Measurements from ENCODE around the gene DIAPH2.

The DIAPH2 gene

DNA sequence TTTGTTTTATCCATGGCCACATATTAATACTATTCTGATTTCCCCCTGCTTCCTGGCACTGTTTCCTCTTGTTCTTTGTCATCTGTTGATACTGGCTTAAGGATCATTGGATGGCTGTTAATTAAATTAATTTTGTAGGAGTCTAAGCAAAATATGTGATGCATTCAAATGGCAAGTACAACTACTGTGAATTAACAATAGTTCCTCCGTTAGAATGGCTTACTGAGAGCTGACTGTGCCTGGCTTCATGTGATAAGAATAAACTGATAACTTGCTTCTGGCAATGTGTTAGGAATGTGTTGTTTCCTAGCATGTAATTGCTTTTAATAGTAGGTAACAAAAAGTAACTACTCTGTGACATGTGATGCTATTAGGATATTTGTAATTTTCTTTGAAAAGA lies 297.5 kb downstream of the DIAPH2 start:
- no peak for ATAC-seq

DNA sequence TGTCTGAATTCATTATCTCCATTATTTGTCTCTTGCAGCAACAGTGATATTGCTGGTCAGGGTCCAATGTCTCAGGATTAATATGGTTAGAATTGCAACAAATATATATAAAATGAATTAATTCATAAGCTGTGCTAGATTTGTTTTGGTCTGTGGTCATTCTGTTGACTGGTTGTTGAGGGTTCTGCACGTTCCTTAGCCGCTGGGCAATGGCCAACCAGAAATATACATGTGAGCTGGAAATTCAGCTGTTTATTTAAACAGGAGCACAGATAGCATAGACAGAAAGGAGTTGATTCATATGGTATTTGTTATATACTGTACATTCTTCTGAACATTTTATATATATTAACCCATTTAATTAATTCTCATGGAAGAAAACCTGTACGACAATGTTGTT lies 299.9 kb downstream of the DIAPH2 start:
- no peak for ATAC-seq

DNA sequence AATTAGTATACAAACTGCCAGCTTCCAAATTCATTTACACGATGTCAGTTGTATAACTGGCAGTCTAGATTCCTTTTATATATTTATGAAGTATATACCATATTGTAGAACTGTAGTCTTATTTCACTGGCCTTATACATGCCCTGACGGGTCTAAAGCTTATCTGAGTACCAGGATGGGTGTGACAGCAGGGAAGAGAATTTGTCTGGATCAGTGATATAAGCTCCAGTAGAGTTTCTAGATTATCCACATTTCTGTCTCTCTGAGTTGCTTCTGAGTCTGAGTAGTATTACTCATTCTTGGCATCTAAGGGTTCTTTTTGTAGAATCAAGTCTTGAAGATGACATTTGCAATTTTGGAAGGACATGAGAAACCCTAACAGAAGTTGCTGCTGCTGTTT lies 300.4 kb downstream of the DIAPH2 start:
- ATAC-seq, result no peak

DNA sequence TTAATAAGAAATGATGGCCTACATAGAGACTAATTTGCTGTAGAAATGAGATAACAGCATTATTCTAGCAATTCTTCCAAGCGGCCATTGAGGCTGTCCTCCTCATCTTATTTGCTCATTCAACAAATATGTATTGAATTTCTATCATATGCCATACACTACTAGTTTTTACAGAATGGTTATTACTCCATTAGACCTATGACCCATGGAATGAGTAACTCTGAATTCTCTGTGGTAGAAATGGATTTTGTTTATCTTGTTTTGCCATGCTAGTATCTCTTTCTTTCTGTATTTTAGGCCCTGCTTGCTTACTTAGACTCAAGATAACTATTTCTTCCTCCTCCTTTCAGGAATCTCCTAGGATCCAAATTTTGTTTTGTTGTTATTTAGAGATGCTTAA lies 302.6 kb downstream of the DIAPH2 start:
- no peak for ATAC-seq

DNA sequence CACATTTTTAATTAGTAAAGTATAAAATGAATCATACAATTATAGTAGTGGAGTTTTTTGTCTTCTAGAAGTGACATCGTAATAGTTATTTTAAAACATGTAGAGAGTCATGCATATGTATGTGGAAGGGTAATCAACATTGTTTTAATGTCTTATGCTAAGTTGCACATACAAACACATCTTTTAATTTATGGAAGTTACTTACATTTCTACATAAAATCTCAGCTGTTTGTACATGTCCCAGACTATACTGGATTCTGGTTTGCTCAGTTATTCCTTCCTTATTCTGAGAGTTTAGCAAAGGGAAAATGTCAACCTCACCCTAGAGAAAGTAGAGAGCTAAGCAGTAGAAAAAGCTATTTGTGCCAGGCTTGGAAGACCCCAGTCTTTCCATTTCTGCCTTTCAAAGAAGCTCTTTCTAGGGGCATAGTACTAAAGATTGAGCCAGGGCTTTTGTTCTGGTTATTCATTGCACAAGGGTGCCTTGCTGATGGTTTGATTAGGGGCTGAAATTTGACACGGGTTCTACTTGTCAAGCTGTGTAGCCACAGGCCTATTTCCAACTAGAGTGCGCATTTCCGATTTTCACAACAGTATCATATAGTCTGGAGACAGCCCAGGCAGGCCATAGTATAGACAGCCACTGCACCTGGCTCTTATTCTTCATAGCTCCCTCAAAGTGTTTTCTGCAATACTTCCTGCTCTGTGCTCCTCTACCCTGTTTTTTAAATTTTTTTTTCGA lies 305.4 kb downstream of the DIAPH2 start:
- no peak for ATAC-seq

DNA sequence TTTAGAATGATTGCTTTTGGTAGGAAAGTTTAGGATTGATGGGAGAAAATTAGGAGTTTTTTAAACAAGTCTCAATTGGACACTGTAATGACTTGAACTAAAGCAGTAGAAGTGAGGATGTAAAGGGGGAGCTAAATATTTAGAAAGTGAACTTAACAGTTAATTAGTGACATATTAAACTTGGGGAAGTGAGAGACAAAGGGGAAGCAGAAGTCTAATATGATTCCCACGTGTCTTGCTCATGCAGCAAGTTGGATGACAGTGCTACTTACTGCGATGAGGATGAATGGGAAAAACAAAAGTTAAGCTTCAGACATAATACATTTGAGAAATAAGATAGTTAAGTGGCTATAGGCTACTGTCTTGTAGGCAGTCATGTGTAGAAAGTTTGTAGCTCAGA lies 309.5 kb downstream of the DIAPH2 start:
- no peak for ATAC-seq

DNA sequence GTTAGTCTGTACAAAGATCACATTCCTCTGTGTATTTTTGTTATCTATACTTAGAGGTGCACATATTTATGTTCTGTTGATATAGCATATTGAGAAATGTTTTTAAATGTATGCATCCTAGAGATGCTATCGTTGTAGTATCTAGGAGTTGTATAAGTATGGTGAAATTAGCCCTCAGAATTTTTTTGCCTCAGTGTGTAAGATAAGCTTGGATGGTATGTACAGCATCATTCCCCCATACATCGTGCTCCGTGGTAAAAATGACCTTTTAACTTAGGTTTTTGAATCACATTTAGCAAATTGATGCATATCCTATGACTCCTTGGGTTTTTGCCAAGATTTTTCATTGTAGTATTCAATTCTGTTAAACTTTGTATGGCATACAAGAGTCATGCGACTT lies 312.6 kb downstream of the DIAPH2 start:
- ATAC-seq, result no peak

DNA sequence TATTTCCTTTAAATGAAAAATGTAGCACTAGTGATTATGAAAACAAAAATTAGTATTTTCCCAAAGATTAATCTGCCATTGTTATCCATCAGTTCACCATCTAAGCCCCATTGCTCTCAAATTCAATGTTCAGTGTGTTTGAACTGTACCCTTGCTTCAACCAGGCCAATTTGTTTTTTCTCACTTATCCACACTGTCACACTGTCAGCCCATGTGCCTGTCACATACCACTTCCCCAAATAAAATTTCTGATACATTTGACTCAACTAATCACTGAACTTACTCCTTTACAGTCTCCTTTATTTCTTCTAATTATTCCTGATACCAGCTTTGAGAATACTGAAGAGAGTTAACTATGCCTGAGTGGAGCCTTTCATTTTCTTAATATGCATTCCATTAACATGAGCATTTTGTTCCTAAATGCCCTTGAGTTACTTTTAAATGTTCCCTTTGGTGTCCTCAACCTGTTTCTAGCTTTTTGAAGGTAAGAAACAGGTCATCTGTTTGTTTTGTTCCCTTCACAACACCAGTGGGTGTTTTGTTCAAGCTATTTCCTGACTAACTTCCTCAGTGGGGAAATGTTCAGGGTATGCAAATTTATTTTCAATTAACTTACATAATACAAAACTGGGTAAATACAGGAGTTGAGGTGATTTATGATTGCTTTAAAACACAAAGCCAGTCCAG lies 316.2 kb downstream of the DIAPH2 start:
- no peak for ATAC-seq

DNA sequence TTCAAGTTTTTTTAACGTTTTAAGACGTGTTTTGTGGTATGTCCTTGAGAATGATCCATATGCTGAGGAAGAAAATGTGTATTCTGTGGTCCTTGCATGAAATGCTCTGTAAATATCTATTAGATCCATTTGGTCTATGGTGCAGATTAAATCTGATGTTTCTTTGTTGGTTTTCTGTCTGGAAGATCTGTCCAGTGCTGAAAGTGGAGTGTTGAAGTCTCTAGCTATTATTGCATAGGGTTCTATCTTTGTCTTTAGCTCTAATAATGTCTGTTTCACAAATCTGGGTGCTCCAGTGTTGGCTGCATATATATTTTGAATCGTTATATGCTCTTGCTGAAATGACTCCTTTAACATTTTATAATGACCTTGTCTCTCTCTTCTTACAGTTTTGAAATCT lies 321.5 kb downstream of the DIAPH2 start:
- no peak for ATAC-seq

DNA sequence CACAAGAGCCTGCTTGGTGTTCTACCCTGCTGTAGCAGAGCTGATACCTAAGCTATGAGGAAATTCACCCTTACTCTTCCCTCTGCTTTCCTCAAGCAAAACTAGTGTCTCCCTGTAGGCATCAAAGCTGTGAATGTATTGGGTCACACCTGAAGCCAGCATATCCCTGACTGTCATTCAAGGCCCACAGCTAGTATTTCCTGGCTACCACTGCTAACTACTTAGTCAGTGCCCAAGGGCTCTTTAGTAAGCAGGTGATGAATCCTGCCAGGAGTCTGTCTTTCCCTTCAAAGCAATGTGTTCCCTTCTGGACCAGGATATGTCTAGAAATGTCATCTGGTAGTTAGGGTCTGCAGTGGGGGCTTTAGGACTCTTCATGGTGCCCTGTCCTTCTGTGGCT lies 324.7 kb downstream of the DIAPH2 start:
- no peak for ATAC-seq

DNA sequence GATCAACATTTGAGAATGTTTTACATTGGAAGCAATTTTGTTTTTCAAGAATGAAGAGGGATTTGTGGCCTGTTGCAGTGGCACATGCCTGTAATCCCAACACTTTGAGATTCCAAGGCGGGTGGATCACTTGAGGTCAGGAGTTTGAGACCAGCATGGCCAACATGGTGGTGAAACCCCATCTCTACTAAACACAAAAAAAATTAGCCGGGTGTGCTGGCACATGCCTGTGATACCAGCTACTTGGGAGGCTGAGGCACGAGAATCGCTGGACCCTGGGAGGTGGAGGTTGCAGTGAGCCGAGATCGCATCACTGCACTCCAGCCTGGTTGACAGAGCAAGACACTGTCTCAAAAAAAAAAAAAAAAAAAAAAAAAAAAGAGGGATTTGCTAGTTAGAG lies 326.9 kb downstream of the DIAPH2 start:
- no peak for ATAC-seq

DNA sequence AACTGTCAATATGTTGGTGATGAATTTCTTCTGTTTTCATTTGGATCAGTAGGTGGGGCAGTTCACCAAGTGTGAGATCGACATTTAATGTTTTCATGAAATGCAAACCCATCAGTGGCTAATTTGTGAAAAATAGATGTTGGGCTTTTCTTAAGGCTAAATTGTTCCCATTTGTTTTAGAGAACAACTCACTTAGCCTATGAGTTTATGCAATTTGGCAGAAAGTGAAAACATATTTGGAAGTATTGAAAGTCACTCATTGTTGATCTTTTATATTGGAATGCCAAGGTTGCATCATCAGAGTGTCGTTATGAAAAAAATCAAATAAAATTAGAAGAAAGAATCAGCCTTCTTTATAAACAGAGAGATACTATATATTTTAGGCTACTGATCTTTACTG lies 331.5 kb downstream of the DIAPH2 start:
- no peak for ATAC-seq

DNA sequence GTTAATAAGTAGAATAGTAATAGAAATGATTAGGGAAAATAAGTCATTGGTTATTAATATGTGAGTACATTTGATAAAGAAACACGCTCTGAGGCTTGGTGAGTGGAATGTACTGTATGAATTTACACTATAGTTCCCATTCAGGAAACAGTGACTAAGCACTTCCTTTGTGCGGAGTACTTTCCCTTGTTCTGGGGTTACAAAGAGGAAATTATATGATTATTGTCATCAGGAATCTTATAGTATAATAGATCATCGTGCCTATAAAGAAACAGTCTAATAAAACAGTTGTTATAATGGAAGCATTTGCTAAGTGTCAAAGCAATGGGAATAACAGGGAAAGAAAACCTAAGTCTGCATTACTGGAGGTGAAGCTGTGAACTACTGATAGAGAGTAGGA lies 337.0 kb downstream of the DIAPH2 start:
- no peak for ATAC-seq

DNA sequence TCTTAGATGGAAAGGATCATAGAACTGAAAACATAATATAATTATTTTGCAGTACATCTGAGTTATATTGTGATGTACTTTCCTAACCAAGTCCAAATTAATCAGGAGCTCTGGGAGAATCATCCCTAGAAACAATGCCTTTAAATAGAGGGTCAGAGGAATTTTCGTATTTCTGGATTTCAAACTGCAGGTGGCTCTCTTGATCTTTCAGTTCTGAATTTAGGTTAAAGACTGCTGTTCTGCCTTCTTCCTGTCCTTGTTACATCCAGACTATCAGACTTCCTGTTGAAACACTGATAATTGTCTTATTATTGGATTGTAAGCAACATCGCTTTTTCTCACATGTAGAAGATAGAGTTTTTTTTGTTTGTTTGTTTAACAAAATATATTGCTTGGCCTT lies 341.8 kb downstream of the DIAPH2 start:
- ATAC-seq, result no peak

DNA sequence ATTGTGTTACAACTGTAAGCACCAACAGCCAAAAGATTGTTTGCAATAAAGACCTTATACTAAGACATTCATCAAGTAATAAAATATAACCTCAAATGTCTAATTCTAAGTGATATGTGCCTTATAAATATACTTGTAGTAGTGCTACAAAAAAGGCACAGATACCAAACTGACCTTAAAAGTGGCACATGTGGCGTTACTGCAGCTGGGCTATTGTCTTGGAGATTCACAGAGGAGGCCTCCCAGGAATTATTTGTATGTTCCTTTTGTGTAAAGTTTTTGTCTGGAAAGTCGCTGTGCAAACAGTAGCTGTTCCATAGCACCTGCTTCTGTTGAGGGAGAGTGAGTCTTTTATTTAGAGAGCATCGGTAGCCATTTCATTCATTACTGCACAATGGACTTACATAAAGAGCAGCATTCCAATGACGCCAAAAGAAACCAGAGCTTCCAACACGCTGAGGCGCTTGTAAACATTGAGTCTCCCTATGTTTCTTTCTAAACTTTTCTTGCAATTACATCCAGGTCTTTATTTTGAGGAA lies 342.8 kb downstream of the DIAPH2 start:
- no peak for ATAC-seq

DNA sequence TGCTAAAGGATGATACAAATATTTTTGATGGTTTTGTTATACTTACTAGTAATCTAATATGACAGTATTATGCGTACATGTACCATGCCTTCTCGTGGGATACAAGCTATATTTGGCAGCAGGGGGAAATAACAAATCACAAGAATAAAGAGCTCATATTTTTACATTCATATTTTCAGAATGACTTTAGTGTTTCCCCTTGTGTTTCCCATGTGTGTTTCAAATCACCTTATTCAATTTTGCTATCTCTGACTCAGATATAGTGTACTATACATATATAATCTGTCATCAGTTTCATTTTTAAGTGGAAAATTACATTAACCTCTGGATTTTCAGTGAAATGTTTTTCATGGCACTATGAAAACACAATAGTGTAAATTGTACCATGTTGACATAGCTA lies 345.8 kb downstream of the DIAPH2 start:
- peak; percentile 72 to 89 for ATAC-seq

DNA sequence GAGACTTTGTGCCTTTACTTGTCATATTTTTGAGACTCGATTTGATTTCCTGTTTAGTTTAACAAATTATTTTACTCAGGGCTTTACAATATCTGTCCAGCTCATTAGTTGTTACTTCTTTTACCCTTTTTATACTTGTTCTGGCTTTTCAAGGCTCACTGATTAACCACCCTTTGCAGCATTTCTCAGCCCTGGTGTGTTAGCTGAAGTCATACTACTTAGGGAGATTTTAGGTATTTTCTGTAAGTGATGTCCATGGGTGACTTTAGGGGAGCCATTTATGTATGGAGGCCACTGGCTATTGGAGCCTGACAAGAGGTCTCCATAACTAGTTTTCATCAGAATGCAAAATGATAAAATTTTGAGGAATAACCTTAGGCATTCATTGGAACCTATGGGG lies 346.3 kb downstream of the DIAPH2 start:
- no peak for ATAC-seq

DNA sequence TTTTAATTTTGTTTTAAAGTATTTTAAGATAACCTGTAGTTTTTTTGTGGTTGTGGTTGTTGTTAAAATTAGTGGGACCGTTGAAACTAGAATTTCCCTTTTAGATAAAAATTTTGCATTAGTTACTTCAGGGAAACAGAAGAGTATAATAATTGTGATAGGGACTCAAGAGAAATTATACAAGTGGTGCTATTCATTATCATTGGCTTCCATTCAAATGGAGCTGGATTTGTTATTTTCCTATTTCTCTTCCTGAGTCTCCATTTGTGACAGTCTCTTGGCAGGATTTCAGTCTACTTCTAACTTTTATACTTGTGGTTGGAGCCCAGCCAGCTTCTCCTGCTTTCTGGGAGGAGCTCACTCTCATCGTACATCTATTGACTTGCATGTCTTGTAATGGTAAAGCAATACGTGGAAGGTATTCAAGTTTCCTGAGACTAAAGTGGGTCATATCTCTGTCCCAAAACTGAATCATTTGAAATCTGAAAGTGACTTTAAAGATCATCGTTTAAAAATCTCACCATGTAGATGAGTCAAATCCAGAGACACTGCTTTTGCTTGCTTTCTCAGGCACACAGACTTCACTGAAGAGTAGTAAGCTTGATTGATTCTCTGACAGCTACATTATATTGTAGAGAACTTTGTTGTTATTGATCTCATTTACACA lies 354.9 kb downstream of the DIAPH2 start:
- ATAC-seq, result peak; percentile 64 to 73

DNA sequence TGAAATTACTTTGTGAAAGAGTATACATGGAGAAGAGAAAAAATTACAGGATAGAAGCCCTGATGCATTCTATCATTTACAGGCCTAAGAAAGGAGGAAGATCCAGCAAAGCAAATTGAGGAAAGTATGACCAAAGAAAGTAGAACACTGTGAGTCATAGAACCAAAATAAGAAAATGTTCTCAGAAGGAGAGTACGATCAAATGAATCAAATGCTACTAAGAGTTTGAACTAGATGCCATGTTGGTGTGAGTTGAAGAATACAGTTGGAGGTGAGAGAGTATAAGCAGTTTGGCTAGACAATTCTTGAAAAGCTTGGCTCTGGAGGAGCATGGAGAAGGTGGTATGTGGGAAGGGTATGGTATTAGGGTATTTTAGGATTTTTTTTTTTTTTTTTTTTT lies 360.8 kb downstream of the DIAPH2 start:
- ATAC-seq, result no peak

DNA sequence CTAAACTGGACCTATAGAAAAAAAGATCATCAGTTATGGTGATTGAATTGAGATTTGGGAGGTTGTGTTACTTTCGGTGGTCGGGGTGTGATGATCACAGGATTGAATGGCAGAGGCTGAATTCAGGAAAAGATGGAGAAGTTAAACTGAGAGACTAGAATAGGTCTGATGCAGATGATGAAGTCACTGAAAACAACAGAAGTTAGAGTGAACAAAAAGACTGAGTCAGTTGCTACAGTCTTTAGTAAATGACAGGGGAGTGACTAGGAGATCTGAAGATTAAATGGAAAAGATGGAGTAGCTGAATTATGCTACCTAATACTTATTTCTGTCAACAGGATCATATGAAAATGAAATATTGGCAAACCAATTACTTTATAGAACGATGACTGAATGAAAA lies 362.2 kb downstream of the DIAPH2 start:
- ATAC-seq, result no peak

DNA sequence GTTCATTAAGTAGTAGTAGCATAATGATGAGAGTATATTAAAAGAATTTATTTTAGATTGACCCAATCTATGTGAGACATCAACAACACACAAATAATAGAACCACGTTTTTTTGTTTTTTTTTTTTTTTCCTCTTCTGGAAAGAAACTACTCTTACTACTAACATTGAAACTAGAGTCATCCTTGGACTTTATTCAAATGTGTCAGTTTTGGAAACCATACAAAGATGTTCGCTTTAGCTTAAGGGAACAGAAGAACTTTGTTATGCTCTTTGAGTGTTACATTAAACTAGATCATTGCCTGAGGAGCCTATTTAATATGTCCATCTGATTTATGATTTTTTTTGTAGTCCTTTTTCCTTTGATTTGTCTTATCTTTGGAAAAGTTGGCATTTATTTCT lies 365.8 kb downstream of the DIAPH2 start:
- no peak for ATAC-seq

DNA sequence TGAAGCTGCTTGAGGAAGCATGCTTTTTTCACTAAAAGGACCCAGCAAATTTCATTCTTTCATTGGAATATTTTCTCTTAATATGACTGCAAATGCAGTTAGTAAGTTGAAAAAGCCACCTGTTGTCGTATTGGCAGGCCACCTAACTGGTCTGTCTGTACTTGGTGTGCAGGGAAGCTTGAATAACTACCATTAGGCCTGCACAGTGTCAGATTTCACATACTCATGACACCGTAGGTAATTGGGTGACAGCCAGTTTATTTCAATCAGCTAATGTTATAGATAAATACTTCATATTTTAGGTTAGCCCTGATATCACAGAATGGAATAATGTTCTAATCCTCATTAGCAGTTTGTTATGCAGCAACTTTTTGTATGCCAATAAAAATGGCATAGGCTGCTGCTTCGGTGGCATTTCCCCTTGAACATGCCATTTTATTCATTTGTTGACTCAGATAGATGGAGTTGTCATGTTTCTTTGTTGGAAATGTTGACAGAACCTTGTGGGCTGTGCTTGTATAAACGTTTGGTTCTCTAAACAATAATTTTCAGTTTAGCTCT lies 372.8 kb downstream of the DIAPH2 start:
- ATAC-seq, result no peak

DNA sequence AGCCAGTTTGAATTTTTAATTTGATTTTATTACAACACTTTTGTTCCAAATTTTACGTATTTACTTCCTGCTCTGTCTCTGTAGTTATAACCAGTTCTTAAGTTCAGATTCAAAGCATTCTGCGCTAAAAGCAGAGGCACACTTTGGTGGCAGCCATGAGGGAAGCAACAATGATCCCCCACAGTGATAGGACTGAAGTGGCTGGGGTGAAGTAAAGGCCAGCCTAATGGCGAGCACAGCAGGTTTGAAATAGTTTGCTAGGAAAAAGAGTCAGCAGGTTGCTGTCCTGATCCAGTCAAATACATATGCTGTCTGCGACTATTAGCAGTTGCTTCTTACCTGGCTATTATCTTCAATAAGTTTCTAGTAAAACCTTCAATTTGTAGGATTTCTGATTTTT lies 375.4 kb downstream of the DIAPH2 start:
- no peak for ATAC-seq

DNA sequence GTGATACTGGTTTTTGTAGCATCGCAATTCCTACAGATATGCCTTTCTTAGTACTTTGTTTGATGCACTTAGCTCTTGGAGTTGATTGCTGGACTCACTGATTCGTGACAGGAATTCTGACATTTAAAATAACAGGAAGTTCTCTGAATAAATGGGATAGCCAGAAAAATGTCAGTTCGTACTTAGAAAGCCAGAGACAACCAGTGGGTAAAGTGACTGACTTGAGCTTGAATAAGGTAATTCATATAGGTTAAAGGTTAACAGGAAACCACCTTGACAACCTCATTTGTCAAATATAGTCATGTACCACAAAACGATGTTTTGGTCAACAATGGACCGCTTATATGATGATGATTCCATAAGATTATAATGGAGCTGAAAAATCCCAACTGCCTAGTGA lies 380.4 kb downstream of the DIAPH2 start:
- ATAC-seq, result no peak
